Activated CD4-positive, alpha-beta memory T cell treated with anti-CD3 and anti-CD28 coated beads for 36 hours (primary cell): ENCODE results near the gene TMEM245. TPM values are rescaled to one million over a fixed set of nuclear protein-coding genes. Genes with fewer than 3 reads are reported as not detected.

Experiments
- CTCF ChIA-PET: fragments of 350-600 bp; sonication (Branson Sonifier 250); formaldehyde crosslinking; loops from one replicate; lab custom pipeline; 2021; ENCODE audit warnings: antibody characterized with exemption, inconsistent platforms; lab: Charles Lee
- POLR2A ChIA-PET: fragments of 350-600 bp; sonication (Branson Sonifier 250); formaldehyde crosslinking; loops from one replicate; lab custom pipeline; 2021; ENCODE audit warnings: antibody characterized with exemption; lab: Charles Lee
- DNase-seq: peaks from one replicate; pipeline ENCODE4 v3.0.0-alpha.2; 2020
- H3K27ac Mint-ChIP-seq: one replicate; pipeline ENCODE4 v1.8.0; 2021; ENCODE audit warnings: mixed read lengths
- H3K27me3 Mint-ChIP-seq: one replicate; pipeline ENCODE4 v1.8.0; 2021; ENCODE audit warnings: mixed read lengths
- H3K36me3 Mint-ChIP-seq: one replicate; pipeline ENCODE4 v1.8.0; 2021; ENCODE audit warnings: mixed read lengths
- H3K4me1 Mint-ChIP-seq: one replicate; pipeline ENCODE4 v1.8.0; 2021; ENCODE audit warnings: low read depth, mixed read lengths
- H3K4me3 Mint-ChIP-seq: one replicate; pipeline ENCODE4 v1.8.0; 2021; ENCODE audit warnings: mild to moderate bottlenecking, mixed read lengths
- H3K9me3 Mint-ChIP-seq: one replicate; pipeline ENCODE4 v1.8.0; 2021; ENCODE audit warnings: mixed read lengths
- intact Hi-C: fragments of 100-400 bp; cut with micrococcal nuclease; formaldehyde crosslinking; loops from one replicate; pipeline ENCODE4 v1.15.1; 2023
- total RNA-seq, 2 experiments: library from RNA; stranded (reverse); gene quantifications; one replicate each; pipeline ENCODE4 v1.2.3, GENCODE V29; 2021

Gene TMEM245
- total RNA-seq, 2 experiments from 2014 or later: 23.0 TPM

GRCh38 chr9:109113892-109114609 is 5.7 kb downstream of the TMEM245 start:
- DNase-seq: no peak
- peaks cover 17% of the 10 kb centered on the region for H3K36me3 Mint-ChIP-seq
- CTCF ChIA-PET: interaction anchor here (0.6 to 1.0 kb wide), 2 partner anchors 17 to 95 kb away, joined by 3 read pairs; no protein-coding TSS in a partner anchor
- POLR2A ChIA-PET: interaction anchor here (1.1 kb wide), 1 partner anchor 12 kb away, joined by 3 read pairs; no protein-coding TSS in a partner anchor
- no peaks in the 10 kb centered on the region for H3K27me3 Mint-ChIP-seq
- H3K4me1 Mint-ChIP-seq: peaks cover 83% of the 10 kb centered on the region
- intact Hi-C loops: loop anchor here (1.0 to 10.0 kb wide), 3 partner anchors 22 to 1832 kb away; partner anchors contain the start of gene RAD23B
- H3K4me3 Mint-ChIP-seq: no peak overlapping the region
- H3K9me3 Mint-ChIP-seq: no peaks in the 10 kb centered on the region
- peak overlapping the region; percentile 78 for H3K27ac Mint-ChIP-seq

DNA sequence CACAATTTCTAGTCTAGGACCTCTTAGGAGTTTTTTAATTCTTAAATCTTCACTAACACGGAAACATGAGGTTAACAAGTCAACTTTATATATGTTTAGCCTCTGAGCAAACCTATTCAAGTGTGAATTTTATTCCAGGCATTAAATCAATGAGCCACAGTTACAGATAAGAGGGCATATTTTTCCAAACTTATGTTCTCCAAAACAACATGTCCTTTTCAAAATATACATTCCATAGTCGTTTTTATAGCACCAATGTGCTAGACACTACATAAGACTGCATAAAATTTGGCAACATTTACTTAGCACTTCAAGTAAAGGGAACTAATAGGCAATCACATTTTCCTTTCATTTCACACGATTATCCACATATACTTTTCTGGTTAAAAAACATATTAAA is 6.5 kb downstream of the TMEM245 start:
- no peak overlapping the region for H3K4me3 Mint-ChIP-seq
- DNase-seq: no peak
- no peak overlapping the region for H3K27ac Mint-ChIP-seq
- H3K9me3 Mint-ChIP-seq: no peaks in the 10 kb centered on the region
- intact Hi-C loops: loop anchor here (5.0 to 10.0 kb wide), 2 partner anchors 772 to 1831 kb away; partner anchors contain the start of gene RAD23B
- ChIA-PET CTCF (no interaction called here), POLR2A (no interaction called here)
- H3K4me1 Mint-ChIP-seq: peaks cover 88% of the 10 kb centered on the region
- H3K27me3 Mint-ChIP-seq: no peaks in the 10 kb centered on the region
- H3K36me3 Mint-ChIP-seq: peaks cover 17% of the 10 kb centered on the region

DNA sequence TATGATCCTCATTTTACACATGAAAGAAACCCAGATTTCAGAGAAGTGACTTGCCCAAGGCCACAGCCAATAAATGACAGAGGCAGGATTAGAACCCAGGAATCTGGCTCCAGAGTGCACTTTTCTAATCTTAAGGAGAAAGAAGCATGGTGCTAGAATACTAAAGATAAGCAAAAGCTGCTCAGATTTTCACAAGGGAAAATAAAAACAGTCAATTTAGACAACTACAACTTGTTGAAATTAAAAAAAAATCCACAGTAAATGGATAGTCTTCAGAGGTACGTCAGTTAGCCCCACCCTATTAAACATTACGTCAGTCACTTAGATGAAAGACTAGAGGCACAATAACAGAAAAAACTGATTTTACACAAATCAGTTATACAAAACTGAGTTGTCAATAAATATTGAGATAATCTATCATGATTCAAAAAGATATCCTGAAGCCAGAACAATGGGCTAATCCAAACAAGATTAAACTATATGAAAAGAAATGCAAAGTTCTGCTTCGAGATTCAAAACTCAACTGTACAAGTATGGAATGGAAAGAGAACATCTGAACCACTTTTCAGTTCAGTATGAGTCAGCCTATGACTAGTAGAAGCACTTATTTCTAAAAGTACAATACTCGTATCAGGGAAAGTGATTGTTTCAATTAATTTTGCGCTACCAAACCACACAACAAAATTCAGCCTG is 9.3 kb downstream of the TMEM245 start:
- Mint-ChIP-seq H3K4me1 (peaks cover 81% of the 10 kb centered on the region), H3K27me3 (no peaks in the 10 kb centered on the region), H3K9me3 (no peaks in the 10 kb centered on the region), H3K4me3 (peak overlapping the region; percentile 20), H3K36me3 (peaks cover 5% of the 10 kb centered on the region), H3K27ac (peak overlapping the region; percentile 15)
- POLR2A ChIA-PET: interaction anchor here (1.0 to 1.6 kb wide), 3 partner anchors 10 to 98 kb away, joined by 3 to 5 read pairs (median 5); no protein-coding TSS in a partner anchor
- CTCF ChIA-PET: interaction anchor here (3.5 kb wide), 1 partner anchor 8 kb away, joined by 16 read pairs; the partner anchor contains the start of gene TMEM245
- no peak for DNase-seq
- intact Hi-C loops: loop anchor here (1.0 to 10.0 kb wide), 8 partner anchors 8 to 1828 kb away; partner anchors contain the start of gene RAD23B

DNA sequence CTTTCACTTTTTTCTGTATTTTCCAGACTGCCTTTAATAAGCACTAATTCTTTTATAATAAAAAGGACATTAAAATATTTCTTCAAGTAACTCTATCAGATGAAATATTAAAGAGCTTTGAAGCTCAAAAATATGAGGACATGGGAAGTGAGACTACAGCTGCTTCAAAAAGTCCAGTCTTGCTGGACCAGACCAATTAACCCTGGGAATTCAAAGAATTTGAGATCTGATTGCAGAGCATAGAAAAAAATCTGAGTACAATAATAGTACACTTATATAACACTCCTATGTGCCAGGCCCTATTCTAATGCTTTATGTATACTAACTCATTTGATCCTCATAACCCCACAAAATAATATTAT is 9.8 kb downstream of the TMEM245 start:
- peaks cover 77% of the 10 kb centered on the region for H3K4me1 Mint-ChIP-seq
- H3K9me3 Mint-ChIP-seq: no peaks in the 10 kb centered on the region
- ChIA-PET POLR2A (interaction anchor here (1.4 kb wide), 1 partner anchor 97 kb away, joined by 3 read pairs; no protein-coding TSS in a partner anchor), CTCF (interaction anchor here (0.7 to 3.5 kb wide), 2 partner anchors 9 kb away, joined by 4 to 16 read pairs; partner anchors contain the start of gene TMEM245)
- no peak for DNase-seq
- H3K4me3 Mint-ChIP-seq: peak overlapping the region; percentile 20
- no peaks in the 10 kb centered on the region for H3K27me3 Mint-ChIP-seq
- peaks cover 11% of the 10 kb centered on the region for H3K36me3 Mint-ChIP-seq
- peak overlapping the region; percentile 15 for H3K27ac Mint-ChIP-seq
- intact Hi-C loops: loop anchor here (1.0 to 10.0 kb wide), 8 partner anchors 8 to 1828 kb away; partner anchors contain the start of gene RAD23B

GRCh38 chr9:109108318-109108717 is 11.4 kb downstream of the TMEM245 start:
- H3K27me3 Mint-ChIP-seq: no peaks in the 10 kb centered on the region
- no peak overlapping the region for H3K4me3 Mint-ChIP-seq
- ChIA-PET POLR2A (interaction anchor here (0.8 to 1.1 kb wide), 3 partner anchors 9 to 12 kb away, joined by 3 to 4 read pairs (median 4); no protein-coding TSS in a partner anchor), CTCF (interaction anchor here (0.6 to 3.5 kb wide), 2 partner anchors 11 to 225 kb away, joined by 3 to 16 read pairs; partner anchors contain the start of gene TMEM245)
- H3K4me1 Mint-ChIP-seq: peaks cover 68% of the 10 kb centered on the region
- H3K27ac Mint-ChIP-seq: no peak overlapping the region
- peaks cover 16% of the 10 kb centered on the region for H3K36me3 Mint-ChIP-seq
- no peak for DNase-seq
- H3K9me3 Mint-ChIP-seq: peaks cover 2% of the 10 kb centered on the region
- intact Hi-C loops: no loop called here

GRCh38 chr9:109107402-109108240 is 12.1 kb downstream of the TMEM245 start:
- CTCF ChIA-PET: interaction anchor here (3.5 kb wide), 1 partner anchor 11 kb away, joined by 16 read pairs; the partner anchor contains the start of gene TMEM245
- Mint-ChIP-seq H3K9me3 (peaks cover 8% of the 10 kb centered on the region), H3K27me3 (no peaks in the 10 kb centered on the region), H3K27ac (peak overlapping the region; percentile 60), H3K36me3 (peaks cover 23% of the 10 kb centered on the region), H3K4me1 (peaks cover 67% of the 10 kb centered on the region), H3K4me3 (peak overlapping the region; percentile 22)
- POLR2A ChIA-PET: interaction anchor here (0.8 to 1.1 kb wide), 3 partner anchors 10 to 13 kb away, joined by 3 to 4 read pairs (median 4); no protein-coding TSS in a partner anchor
- peak; percentile 28 for DNase-seq
- intact Hi-C loops: no loop called here

GRCh38 chr9:109101810-109102209 is 17.9 kb downstream of the TMEM245 start:
- peak overlapping the region; percentile 76 for H3K27ac Mint-ChIP-seq
- POLR2A ChIA-PET: interaction anchor here (0.9 to 2.8 kb wide), 4 partner anchors 8 to 310 kb away, joined by 3 to 16 read pairs (median 3); partner anchors contain the start of gene TMEM245
- H3K27me3 Mint-ChIP-seq: no peaks in the 10 kb centered on the region
- peaks cover 66% of the 10 kb centered on the region for H3K4me1 Mint-ChIP-seq
- no peak for DNase-seq
- H3K36me3 Mint-ChIP-seq: peaks cover 34% of the 10 kb centered on the region
- intact Hi-C loops: loop anchor here (1.0 to 5.0 kb wide), 5 partner anchors 8 to 215 kb away; no protein-coding TSS in a partner anchor
- CTCF ChIA-PET: no interaction called here
- peak overlapping the region; percentile 38 for H3K4me3 Mint-ChIP-seq
- H3K9me3 Mint-ChIP-seq: peaks cover 9% of the 10 kb centered on the region

GRCh38 chr9:109101202-109101595 is 18.5 kb downstream of the TMEM245 start:
- peaks cover 9% of the 10 kb centered on the region for H3K9me3 Mint-ChIP-seq
- POLR2A ChIA-PET: interaction anchor here (1.1 to 2.8 kb wide), 3 partner anchors 9 to 17 kb away, joined by 5 to 16 read pairs (median 7); partner anchors contain the start of gene TMEM245
- H3K4me3 Mint-ChIP-seq: peak overlapping the region; percentile 32
- peak overlapping the region; percentile 63 for H3K27ac Mint-ChIP-seq
- CTCF ChIA-PET: interaction anchor here (1.1 kb wide), 1 partner anchor 8 kb away, joined by 4 read pairs; no protein-coding TSS in a partner anchor
- no peak for DNase-seq
- intact Hi-C loops: loop anchor here (1.0 to 5.0 kb wide), 5 partner anchors 9 to 214 kb away; no protein-coding TSS in a partner anchor
- no peaks in the 10 kb centered on the region for H3K27me3 Mint-ChIP-seq
- H3K36me3 Mint-ChIP-seq: peaks cover 34% of the 10 kb centered on the region
- H3K4me1 Mint-ChIP-seq: peaks cover 68% of the 10 kb centered on the region

DNA sequence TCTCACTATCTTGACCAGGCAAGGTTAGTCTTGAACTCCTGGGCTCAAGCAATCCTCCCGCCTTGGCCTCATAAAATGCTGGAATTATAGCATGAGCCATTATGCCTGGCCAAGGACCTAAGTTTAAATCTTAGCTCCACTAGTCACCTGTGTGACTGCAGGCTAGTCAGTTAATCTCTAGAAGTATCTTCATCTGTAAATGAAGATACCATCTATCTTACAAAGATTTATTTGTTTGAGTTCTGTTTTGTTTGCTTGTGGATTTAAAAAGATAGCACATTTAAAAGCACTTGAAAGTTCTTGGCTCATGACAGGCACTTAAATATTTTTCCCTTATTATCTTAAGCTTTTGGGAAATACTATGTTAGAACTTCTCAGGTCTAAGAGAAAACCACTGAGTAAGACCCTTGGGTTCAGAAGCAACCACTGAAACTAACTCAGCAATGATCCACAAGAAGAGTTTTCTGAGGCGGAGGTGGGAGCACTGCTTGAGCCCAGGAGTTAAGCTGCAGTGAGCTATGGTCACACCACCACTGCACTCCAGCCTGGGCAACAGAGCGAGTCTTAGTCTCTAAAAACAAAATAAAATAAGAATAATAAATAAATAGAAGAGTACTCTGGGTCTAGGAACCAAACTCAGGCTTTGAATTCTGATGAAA is 19.1 kb downstream of the TMEM245 start:
- no peaks in the 10 kb centered on the region for H3K27me3 Mint-ChIP-seq
- peaks cover 34% of the 10 kb centered on the region for H3K36me3 Mint-ChIP-seq
- H3K9me3 Mint-ChIP-seq: peaks cover 9% of the 10 kb centered on the region
- peaks cover 72% of the 10 kb centered on the region for H3K4me1 Mint-ChIP-seq
- CTCF ChIA-PET: interaction anchor here (0.6 to 1.1 kb wide), 2 partner anchors 9 to 11 kb away, joined by 3 to 4 read pairs; no protein-coding TSS in a partner anchor
- H3K27ac Mint-ChIP-seq: peak overlapping the region; percentile 63
- intact Hi-C loops: loop anchor here (1.0 to 5.0 kb wide), 5 partner anchors 8 to 213 kb away; no protein-coding TSS in a partner anchor
- DNase-seq: no peak
- H3K4me3 Mint-ChIP-seq: peak overlapping the region; percentile 32
- POLR2A ChIA-PET: interaction anchor here (1.1 to 2.8 kb wide), 3 partner anchors 9 to 18 kb away, joined by 5 to 16 read pairs (median 7); partner anchors contain the start of gene TMEM245

- intact Hi-C loops: no loop called here
- ChIA-PET CTCF (no interaction called here), POLR2A (no interaction called here)
- DNase-seq: no peak
- peaks cover 27% of the 10 kb centered on the region for H3K36me3 Mint-ChIP-seq
- H3K4me1 Mint-ChIP-seq: peaks cover 86% of the 10 kb centered on the region
- no peak overlapping the region for H3K4me3 Mint-ChIP-seq
- H3K9me3 Mint-ChIP-seq: peaks cover 9% of the 10 kb centered on the region
- H3K27me3 Mint-ChIP-seq: no peaks in the 10 kb centered on the region
- peak overlapping the region; percentile 77 for H3K27ac Mint-ChIP-seq
Measured at GRCh38 chr9:109098960-109099308, 20.8 kb downstream of the TMEM245 start.
